Measurements from ENCODE around the gene ZDHHC12. TPM values are rescaled to one million over a fixed set of nuclear protein-coding genes. Genes with fewer than 3 reads are reported as not detected.
A peak's percentile ranks its signal among the peaks of the same experiment; 100 is the strongest.

ZDHHC12 gene
- total RNA-seq, 1 donor from 2014 or later, result 23.6 TPM

- Mint-ChIP-seq H3K27me3 (ENCODE audit: low read depth) (no peaks in the 10 kb centered on the region), H3K36me3 (ENCODE audit: low read depth) (peaks cover 12% of the 10 kb centered on the region), H3K27ac (ENCODE audit: unreplicated experiment) (no peak overlapping the region), H3K4me3 (ENCODE audit: unreplicated experiment) (no peak overlapping the region), H3K4me1 (ENCODE audit: low read depth) (no peaks in the 10 kb centered on the region), H3K9me3 (ENCODE audit: low read depth) (no peaks in the 10 kb centered on the region)
- no peak for DNase-seq (ENCODE audit: low spot score)
- TF ChIP-seq CTCF (IDR thresholded peaks at IDR 0.05), result no peak
Observed at GRCh38 chr9:128742401-128742800, 18.5 kb upstream of the ZDHHC12 start.

GRCh38 chr9:128735373-128735772 lies 11.4 kb upstream of the ZDHHC12 start:
- no peak overlapping the region for H3K4me3 Mint-ChIP-seq (ENCODE audit: unreplicated experiment)

DNA sequence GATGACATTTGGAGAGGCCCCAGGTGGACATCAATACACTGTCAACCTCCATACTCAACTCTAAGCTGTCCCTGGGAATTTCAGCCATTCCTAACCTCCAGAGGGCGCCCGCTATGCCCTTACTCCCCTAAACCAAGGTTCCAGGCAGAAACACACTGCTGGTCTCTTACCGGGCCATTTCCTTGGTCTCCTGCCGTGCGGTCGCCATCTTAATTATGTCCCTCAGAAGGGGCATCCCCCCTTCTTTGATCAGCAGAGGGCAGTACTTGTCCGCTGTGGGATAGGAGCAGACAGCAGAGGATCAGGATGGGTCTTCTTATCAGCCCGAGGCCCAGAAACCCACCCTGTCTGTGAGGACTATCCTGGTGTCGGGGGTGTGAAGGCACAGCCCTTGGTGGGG lies 9.3 kb upstream of the ZDHHC12 start:
- Mint-ChIP-seq H3K27ac (ENCODE audit: unreplicated experiment) (peak overlapping the region; percentile 42), H3K27me3 (ENCODE audit: low read depth) (no peaks in the 10 kb centered on the region), H3K36me3 (ENCODE audit: low read depth) (peaks cover 17% of the 10 kb centered on the region), H3K9me3 (ENCODE audit: low read depth) (no peaks in the 10 kb centered on the region), H3K4me1 (ENCODE audit: low read depth) (peaks cover 3% of the 10 kb centered on the region), H3K4me3 (ENCODE audit: unreplicated experiment) (peak overlapping the region; percentile 55)
- DNase-seq (ENCODE audit: low spot score), result no peak
- peak; percentile 83 for TF ChIP-seq CTCF (IDR thresholded peaks at IDR 0.05)

More at GRCh38 chr9:128735373-128735772, 11.4 kb upstream of the ZDHHC12 start:
- Mint-ChIP-seq H3K27ac (ENCODE audit: unreplicated experiment) (no peak overlapping the region), H3K4me1 (ENCODE audit: low read depth) (peaks cover 3% of the 10 kb centered on the region), H3K36me3 (ENCODE audit: low read depth) (peaks cover 24% of the 10 kb centered on the region), H3K27me3 (ENCODE audit: low read depth) (no peaks in the 10 kb centered on the region), H3K9me3 (ENCODE audit: low read depth) (no peaks in the 10 kb centered on the region)
- DNase-seq (ENCODE audit: low spot score), result no peak
- TF ChIP-seq CTCF (IDR thresholded peaks at IDR 0.05), result no peak

DNA sequence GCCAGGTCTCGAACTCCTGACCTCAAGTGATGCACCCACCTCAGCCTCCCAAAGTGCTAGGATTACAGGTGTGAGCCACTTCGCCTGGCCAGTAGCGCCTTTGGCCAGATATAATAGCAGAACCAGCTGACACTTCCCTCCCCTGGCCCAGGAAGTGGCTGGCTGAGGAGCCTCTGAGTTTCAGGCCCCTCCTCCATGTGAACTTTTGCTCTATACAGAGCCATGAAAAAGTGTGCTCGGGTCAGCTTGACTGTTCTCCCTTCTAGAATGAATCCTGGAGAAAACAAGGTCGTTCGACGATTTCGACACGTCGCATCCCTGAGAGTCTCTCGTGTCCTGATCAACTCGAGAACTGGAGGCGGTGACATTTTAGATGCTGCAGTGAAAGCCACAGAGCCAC lies 8.6 kb upstream of the ZDHHC12 start:
- H3K4me1 Mint-ChIP-seq (ENCODE audit: low read depth), result peaks cover 3% of the 10 kb centered on the region

DNA sequence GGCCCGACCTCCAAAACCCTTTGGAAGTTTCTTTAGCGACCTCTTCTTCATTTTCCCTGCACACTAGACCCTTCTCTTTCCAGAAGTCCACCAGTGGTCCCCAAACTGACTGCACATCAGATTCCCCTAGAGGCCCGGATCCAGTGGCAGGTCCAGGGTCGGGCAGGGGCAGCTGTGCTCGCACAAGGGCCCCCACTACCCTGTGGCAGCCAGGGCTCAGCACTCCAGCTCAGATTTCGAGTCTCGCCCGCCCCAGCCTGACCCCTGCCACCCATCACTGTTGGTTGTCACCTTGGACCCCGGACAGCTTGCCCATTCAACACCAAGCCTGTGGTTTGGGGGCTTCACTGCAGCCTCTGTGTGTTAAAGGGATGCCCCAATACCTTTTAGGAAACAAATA lies 7.8 kb upstream of the ZDHHC12 start:
- Mint-ChIP-seq H3K27me3 (ENCODE audit: low read depth) (no peaks in the 10 kb centered on the region), H3K27ac (ENCODE audit: unreplicated experiment) (no peak overlapping the region), H3K4me1 (ENCODE audit: low read depth) (peaks cover 3% of the 10 kb centered on the region), H3K4me3 (ENCODE audit: unreplicated experiment) (no peak overlapping the region), H3K9me3 (ENCODE audit: low read depth) (no peaks in the 10 kb centered on the region), H3K36me3 (ENCODE audit: low read depth) (peaks cover 12% of the 10 kb centered on the region)
- no peak for DNase-seq (ENCODE audit: low spot score)
- no peak for TF ChIP-seq CTCF (IDR thresholded peaks at IDR 0.05)

More for the DNA sequence above, 8.6 kb upstream of the ZDHHC12 start:
- no peaks in the 10 kb centered on the region for H3K9me3 Mint-ChIP-seq (ENCODE audit: low read depth)
- H3K27ac Mint-ChIP-seq (ENCODE audit: unreplicated experiment), result no peak overlapping the region
- DNase-seq (ENCODE audit: low spot score), result no peak
- no peaks in the 10 kb centered on the region for H3K27me3 Mint-ChIP-seq (ENCODE audit: low read depth)
- no peak overlapping the region for H3K4me3 Mint-ChIP-seq (ENCODE audit: unreplicated experiment)
- no peak for TF ChIP-seq CTCF (IDR thresholded peaks at IDR 0.05)
- H3K36me3 Mint-ChIP-seq (ENCODE audit: low read depth), result peaks cover 16% of the 10 kb centered on the region
